Superior temporal gyrus (tissue), 1 donor: ENCODE data around the gene NLE1.
"Not testable (repeated sequence)": the region's sequence is repeated elsewhere in the genome, so short reads cannot be mapped to it uniquely, and the experiment has no call there.

Experiments
- DNase-seq: peaks from one replicate; pipeline ENCODE4 v3.0.0-alpha.2; 2016; ENCODE audit errors: extremely low spot score

The NLE1 gene

GRCh38 chr17:35162755-35163154, 20.7 kb upstream of the NLE1 start:
- DNase-seq, result no peak

- no peak for DNase-seq
These were observed 19.2 kb upstream of the NLE1 start for GRCh38 chr17:35161281-35161761.

- no peak for DNase-seq
These were observed 18.5 kb upstream of the NLE1 start for GRCh38 chr17:35160354-35161201.

GRCh38 chr17:35159940-35160339, 17.8 kb upstream of the NLE1 start:
- no peak for DNase-seq

GRCh38 chr17:35155246-35155645, 13.1 kb upstream of the NLE1 start:
- no peak for DNase-seq

- no peak for DNase-seq
These were observed 12.4 kb upstream of the NLE1 start for GRCh38 chr17:35154196-35155165.

- no peak for DNase-seq
These were observed 10.5 kb upstream of the NLE1 start for GRCh38 chr17:35152421-35153140.

- DNase-seq, result not testable (repeated sequence)
These were observed 9.0 kb upstream of the NLE1 start for GRCh38 chr17:35151080-35151479.

GRCh38 chr17:35149941-35150340, 7.8 kb upstream of the NLE1 start:
- DNase-seq, result no peak

- DNase-seq, result no peak
These were observed 6.0 kb upstream of the NLE1 start for GRCh38 chr17:35148144-35148543.

- DNase-seq, result no peak
These were observed 5.3 kb upstream of the NLE1 start, which contains the start of gene UNC45B for GRCh38 chr17:35147375-35147905. UNC45B (plus strand) TSS chr17:35147817; CDS start chr17:35148264, 447 bp downstream.

- DNase-seq, result no peak
These were observed 4.2 kb upstream of the NLE1 start for GRCh38 chr17:35146214-35146833.

- DNase-seq, result no peak
These were observed 2.7 kb upstream of the NLE1 start for GRCh38 chr17:35144840-35145239.

- DNase-seq, result no peak
These were observed 329 bp upstream of the NLE1 start for GRCh38 chr17:35142467-35142796.

- DNase-seq, result no peak
These were observed 3.9 kb downstream of the NLE1 start for GRCh38 chr17:35138218-35138617.

- no peak for DNase-seq
These were observed 6.8 kb downstream of the NLE1 start for GRCh38 chr17:35135322-35135721.

GRCh38 chr17:35132816-35133550, 9.1 kb downstream of the NLE1 start:
- no peak for DNase-seq

- DNase-seq, result no peak
These were observed 10.0 kb downstream of the NLE1 start for GRCh38 chr17:35132099-35132498.

GRCh38 chr17:35130392-35130791, 11.7 kb downstream of the NLE1 start:
- no peak for DNase-seq

- DNase-seq, result no peak
These were observed 12.1 kb downstream of the NLE1 start for GRCh38 chr17:35129973-35130351.
